Ishikawa (cell line): ENCODE measurements around the gene IMPA2.

ENCODE experiments used
- CEBPB ChIP-seq: IDR thresholded peaks from 2 replicates; pipeline ENCODE4 v1.6.1; 2012
- CREB1 ChIP-seq: IDR thresholded peaks from 2 replicates; pipeline ENCODE4 v1.6.1; 2012; ENCODE audit warnings: low read depth
- EP300 ChIP-seq: IDR thresholded peaks from 2 replicates; pipeline ENCODE4 v1.6.1; 2012; ENCODE audit warnings: borderline replicate concordance
- FOXM1 ChIP-seq: IDR thresholded peaks from 2 replicates; pipeline ENCODE4 v1.6.1; 2012; ENCODE audit warnings: low read depth, borderline replicate concordance
- MAX ChIP-seq: IDR thresholded peaks from 2 replicates; pipeline ENCODE4 v1.6.1; 2012
- NFIC ChIP-seq: IDR thresholded peaks from 2 replicates; pipeline ENCODE4 v1.6.1; 2012
- RAD21 ChIP-seq: IDR thresholded peaks from 2 replicates; pipeline ENCODE4 v1.6.1; 2012; ENCODE audit warnings: low read depth
- REST ChIP-seq: IDR thresholded peaks from 2 replicates; pipeline ENCODE4 v1.6.1; 2012; ENCODE audit warnings: low read depth, mild to moderate bottlenecking
- TAF1 ChIP-seq: IDR thresholded peaks from 2 replicates; pipeline ENCODE4 v1.6.1; 2012; ENCODE audit warnings: low read depth, mild to moderate bottlenecking
- TCF12 ChIP-seq: IDR thresholded peaks from 2 replicates; pipeline ENCODE4 v1.6.1; 2012; ENCODE audit warnings: low read depth
- TEAD4 ChIP-seq: IDR thresholded peaks from 2 replicates; pipeline ENCODE4 v1.6.1; 2012
- USF1 ChIP-seq: IDR thresholded peaks from 2 replicates; pipeline ENCODE4 v1.6.1; 2012
- YY1 ChIP-seq: IDR thresholded peaks from 2 replicates; pipeline ENCODE4 v1.6.1; 2012; ENCODE audit warnings: low read depth
- ZBTB7A ChIP-seq: IDR thresholded peaks from 2 replicates; pipeline ENCODE4 v1.6.1; 2012; ENCODE audit warnings: low read depth

GRCh38 chr18:12012697-12013096, 31.4 kb downstream of the IMPA2 start:
- TF ChIP-seq REST (no peak), EP300 (no peak), TEAD4 (no peak), FOXM1 (no peak), YY1 (no peak), RAD21 (no peak), NFIC (no peak), CREB1 (no peak), TCF12 (no peak), TAF1 (no peak), MAX (no peak), CEBPB (no peak), USF1 (no peak), ZBTB7A (no peak)
